Measurements from ENCODE around the gene UBR1. TPM values are rescaled to one million over a fixed set of nuclear protein-coding genes. Genes with fewer than 3 reads are reported as not detected.
"Not testable (repeated sequence)": the region's sequence is repeated elsewhere in the genome, so short reads cannot be mapped to it uniquely, and the experiment has no call there.

UBR1 gene
- total RNA-seq, 1 experiment from 2014 or later = 22.3 TPM

GRCh38 chr15:42992626-42993025, 113.2 kb downstream of the UBR1 start:
- TF ChIP-seq CTCF (IDR thresholded peaks at IDR 0.05; ENCODE audit: insufficient read depth in 1 of 2, low read depth in 1 of 2, low read length in 1 of 2, severe bottlenecking in 1 of 2, unreplicated experiment in 1 of 2) = no peak
- no peak for DNase-seq
- BruUV-seq (replicated peaks) = no TSS peak
- no peak overlapping the region for H3K4me3 Mint-ChIP-seq (ENCODE audit: unreplicated experiment)
- CTCF ChIA-PET = no interaction called here
- intact Hi-C loops (cut with micrococcal nuclease; ENCODE audit: unreplicated experiment) = no loop called here
- Histone ChIP-seq H3K4me3 (ENCODE audit: low read depth, low read length) (no peak overlapping the region), H3K27me3 (replicated peaks; ENCODE audit: control insufficient read depth, insufficient read depth, low read length) (no peaks in the 10 kb centered on the region), H3K36me3 (ENCODE audit: control insufficient read depth, insufficient read depth, low read length) (no peaks in the 10 kb centered on the region), H3K9me3 (no peaks in the 10 kb centered on the region), H3K4me1 (peaks cover 5% of the 10 kb centered on the region; the same call in 1 of the 2 replicates)
- no peaks in the 10 kb centered on the region for H3K27me3 Mint-ChIP-seq (ENCODE audit: insufficient read depth, unreplicated experiment)
- POLR2A ChIA-PET = interaction anchor here (0.6 kb wide), 1 partner anchor 36 kb away, joined by 7 read pairs; no protein-coding TSS in a partner anchor
- H3K36me3 Mint-ChIP-seq (ENCODE audit: insufficient read depth, unreplicated experiment) = peaks cover 27% of the 10 kb centered on the region
- no peak overlapping the region for H3K27ac Mint-ChIP-seq (ENCODE audit: unreplicated experiment)
- H3K9me3 Mint-ChIP-seq (ENCODE audit: unreplicated experiment) = no peaks in the 10 kb centered on the region
- H3K4me1 Mint-ChIP-seq (ENCODE audit: low read depth, unreplicated experiment) = peaks cover 8% of the 10 kb centered on the region

- no peaks in the 10 kb centered on the region for H3K4me1 Mint-ChIP-seq (ENCODE audit: low read depth, unreplicated experiment)
- intact Hi-C loops (cut with micrococcal nuclease; ENCODE audit: unreplicated experiment) = no loop called here
- Histone ChIP-seq H3K27me3 (replicated peaks; ENCODE audit: control insufficient read depth, insufficient read depth, low read length) (no peaks in the 10 kb centered on the region), H3K4me3 (ENCODE audit: low read depth, low read length) (no peak overlapping the region), H3K9me3 (no peaks in the 10 kb centered on the region), H3K36me3 (ENCODE audit: control insufficient read depth, insufficient read depth, low read length) (peaks cover 1% of the 10 kb centered on the region; the same call in 1 of the 2 replicates), H3K4me1 (no peaks in the 10 kb centered on the region)
- H3K9me3 Mint-ChIP-seq (ENCODE audit: unreplicated experiment) = no peaks in the 10 kb centered on the region
- no peak for DNase-seq
- peaks cover 34% of the 10 kb centered on the region for H3K36me3 Mint-ChIP-seq (ENCODE audit: insufficient read depth, unreplicated experiment)
- no peak overlapping the region for H3K27ac Mint-ChIP-seq (ENCODE audit: unreplicated experiment)
- ChIA-PET CTCF (no interaction called here), POLR2A (no interaction called here)
- H3K4me3 Mint-ChIP-seq (ENCODE audit: unreplicated experiment) = no peak overlapping the region
- no peak for TF ChIP-seq CTCF (IDR thresholded peaks at IDR 0.05; ENCODE audit: insufficient read depth in 1 of 2, low read depth in 1 of 2, low read length in 1 of 2, severe bottlenecking in 1 of 2, unreplicated experiment in 1 of 2)
- BruUV-seq (replicated peaks) = no TSS peak
- no peaks in the 10 kb centered on the region for H3K27me3 Mint-ChIP-seq (ENCODE audit: insufficient read depth, unreplicated experiment)
Observed at GRCh38 chr15:42986693-42987342, 119.0 kb downstream of the UBR1 start.

GRCh38 chr15:42984493-42985034, 121.3 kb downstream of the UBR1 start:
- BruUV-seq (replicated peaks) = no TSS peak
- Mint-ChIP-seq H3K36me3 (ENCODE audit: insufficient read depth, unreplicated experiment) (peaks cover 29% of the 10 kb centered on the region), H3K27ac (ENCODE audit: unreplicated experiment) (no peak overlapping the region), H3K4me3 (ENCODE audit: unreplicated experiment) (no peak overlapping the region), H3K4me1 (ENCODE audit: low read depth, unreplicated experiment) (no peaks in the 10 kb centered on the region), H3K27me3 (ENCODE audit: insufficient read depth, unreplicated experiment) (no peaks in the 10 kb centered on the region), H3K9me3 (ENCODE audit: unreplicated experiment) (no peaks in the 10 kb centered on the region)
- Histone ChIP-seq H3K9me3 (no peaks in the 10 kb centered on the region), H3K36me3 (ENCODE audit: control insufficient read depth, insufficient read depth, low read length) (peaks cover 1% of the 10 kb centered on the region; the same call in 1 of the 2 replicates), H3K27me3 (replicated peaks; ENCODE audit: control insufficient read depth, insufficient read depth, low read length) (no peaks in the 10 kb centered on the region), H3K4me3 (ENCODE audit: low read depth, low read length) (no peak overlapping the region), H3K4me1 (no peaks in the 10 kb centered on the region)
- ChIA-PET POLR2A (no interaction called here), CTCF (no interaction called here)
- TF ChIP-seq CTCF (IDR thresholded peaks at IDR 0.05; ENCODE audit: insufficient read depth in 1 of 2, low read depth in 1 of 2, low read length in 1 of 2, severe bottlenecking in 1 of 2, unreplicated experiment in 1 of 2) = peak; percentile 9 to 23
- DNase-seq = no peak
- intact Hi-C loops (cut with micrococcal nuclease; ENCODE audit: unreplicated experiment) = no loop called here

- H3K4me1 Mint-ChIP-seq (ENCODE audit: low read depth, unreplicated experiment); H3K27ac Mint-ChIP-seq (ENCODE audit: unreplicated experiment); H3K4me3 Mint-ChIP-seq (ENCODE audit: unreplicated experiment); H3K27me3 Mint-ChIP-seq (ENCODE audit: insufficient read depth, unreplicated experiment); intact Hi-C loops (cut with micrococcal nuclease; ENCODE audit: unreplicated experiment); H3K36me3 ChIP-seq (ENCODE audit: control insufficient read depth, insufficient read depth, low read length); H3K4me1 ChIP-seq; H3K4me3 ChIP-seq (ENCODE audit: low read depth, low read length); BruUV-seq (replicated peaks); POLR2A ChIA-PET; H3K9me3 Mint-ChIP-seq (ENCODE audit: unreplicated experiment); H3K27me3 ChIP-seq (replicated peaks; ENCODE audit: control insufficient read depth, insufficient read depth, low read length); H3K9me3 ChIP-seq; CTCF ChIA-PET: not testable (repeated sequence)
- peaks cover 27% of the 10 kb centered on the region for H3K36me3 Mint-ChIP-seq (ENCODE audit: insufficient read depth, unreplicated experiment)
- DNase-seq = peak in 1 of 2 experiments; percentile 7
Observed at GRCh38 chr15:42979113-42979512, 126.7 kb downstream of the UBR1 start.
